ENCODE data around the gene IFNE.

IFNE gene

DNA sequence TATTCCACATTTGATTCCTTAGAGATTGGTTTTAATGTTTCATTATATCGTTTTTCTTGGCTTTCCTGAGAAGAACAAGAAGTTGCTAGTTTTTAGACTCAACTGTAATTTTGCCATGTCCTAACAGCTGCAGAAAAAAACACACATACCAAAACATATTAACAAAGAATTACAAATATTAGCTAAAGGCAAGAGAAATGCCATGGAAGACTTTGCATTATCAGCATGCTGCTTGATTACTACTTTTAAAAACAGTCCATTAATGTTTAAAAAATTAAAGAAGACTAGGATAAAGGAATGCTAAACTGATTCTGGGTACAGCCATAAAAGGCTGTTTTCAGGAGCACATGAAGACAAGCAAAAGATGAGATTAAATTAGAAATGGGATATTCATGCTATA, 20.5 kb upstream of the IFNE start (continued):
- TF ChIP-seq, protein P1, sequence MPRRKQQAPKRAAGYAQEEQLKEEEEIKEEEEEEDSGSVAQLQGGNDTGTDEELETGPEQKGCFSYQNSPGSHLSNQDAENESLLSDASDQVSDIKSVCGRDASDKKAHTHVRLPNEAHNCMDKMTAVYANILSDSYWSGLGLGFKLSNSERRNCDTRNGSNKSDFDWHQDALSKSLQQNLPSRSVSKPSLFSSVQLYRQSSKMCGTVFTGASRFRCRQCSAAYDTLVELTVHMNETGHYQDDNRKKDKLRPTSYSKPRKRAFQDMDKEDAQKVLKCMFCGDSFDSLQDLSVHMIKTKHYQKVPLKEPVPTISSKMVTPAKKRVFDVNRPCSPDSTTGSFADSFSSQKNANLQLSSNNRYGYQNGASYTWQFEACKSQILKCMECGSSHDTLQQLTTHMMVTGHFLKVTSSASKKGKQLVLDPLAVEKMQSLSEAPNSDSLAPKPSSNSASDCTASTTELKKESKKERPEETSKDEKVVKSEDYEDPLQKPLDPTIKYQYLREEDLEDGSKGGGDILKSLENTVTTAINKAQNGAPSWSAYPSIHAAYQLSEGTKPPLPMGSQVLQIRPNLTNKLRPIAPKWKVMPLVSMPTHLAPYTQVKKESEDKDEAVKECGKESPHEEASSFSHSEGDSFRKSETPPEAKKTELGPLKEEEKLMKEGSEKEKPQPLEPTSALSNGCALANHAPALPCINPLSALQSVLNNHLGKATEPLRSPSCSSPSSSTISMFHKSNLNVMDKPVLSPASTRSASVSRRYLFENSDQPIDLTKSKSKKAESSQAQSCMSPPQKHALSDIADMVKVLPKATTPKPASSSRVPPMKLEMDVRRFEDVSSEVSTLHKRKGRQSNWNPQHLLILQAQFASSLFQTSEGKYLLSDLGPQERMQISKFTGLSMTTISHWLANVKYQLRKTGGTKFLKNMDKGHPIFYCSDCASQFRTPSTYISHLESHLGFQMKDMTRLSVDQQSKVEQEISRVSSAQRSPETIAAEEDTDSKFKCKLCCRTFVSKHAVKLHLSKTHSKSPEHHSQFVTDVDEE (CRISPR knock-in tag; IDR thresholded peaks at IDR 0.05) = no peak
- no peak for TF ChIP-seq ZNF70 (CRISPR knock-in tag; IDR thresholded peaks at IDR 0.05)
- TF ChIP-seq, protein P2, sequence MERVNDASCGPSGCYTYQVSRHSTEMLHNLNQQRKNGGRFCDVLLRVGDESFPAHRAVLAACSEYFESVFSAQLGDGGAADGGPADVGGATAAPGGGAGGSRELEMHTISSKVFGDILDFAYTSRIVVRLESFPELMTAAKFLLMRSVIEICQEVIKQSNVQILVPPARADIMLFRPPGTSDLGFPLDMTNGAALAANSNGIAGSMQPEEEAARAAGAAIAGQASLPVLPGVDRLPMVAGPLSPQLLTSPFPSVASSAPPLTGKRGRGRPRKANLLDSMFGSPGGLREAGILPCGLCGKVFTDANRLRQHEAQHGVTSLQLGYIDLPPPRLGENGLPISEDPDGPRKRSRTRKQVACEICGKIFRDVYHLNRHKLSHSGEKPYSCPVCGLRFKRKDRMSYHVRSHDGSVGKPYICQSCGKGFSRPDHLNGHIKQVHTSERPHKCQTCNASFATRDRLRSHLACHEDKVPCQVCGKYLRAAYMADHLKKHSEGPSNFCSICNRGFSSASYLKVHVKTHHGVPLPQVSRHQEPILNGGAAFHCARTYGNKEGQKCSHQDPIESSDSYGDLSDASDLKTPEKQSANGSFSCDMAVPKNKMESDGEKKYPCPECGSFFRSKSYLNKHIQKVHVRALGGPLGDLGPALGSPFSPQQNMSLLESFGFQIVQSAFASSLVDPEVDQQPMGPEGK (CRISPR knock-in tag; IDR thresholded peaks at IDR 0.05; ENCODE audit: borderline replicate concordance) = no peak
- TF ChIP-seq ARNTL (CRISPR knock-in tag; IDR thresholded peaks at IDR 0.05; ENCODE audit: borderline replicate concordance, low read depth) = no peak
- no peak for TF ChIP-seq TCF4 (CRISPR knock-in tag; IDR thresholded peaks at IDR 0.05; ENCODE audit: borderline replicate concordance)

DNA sequence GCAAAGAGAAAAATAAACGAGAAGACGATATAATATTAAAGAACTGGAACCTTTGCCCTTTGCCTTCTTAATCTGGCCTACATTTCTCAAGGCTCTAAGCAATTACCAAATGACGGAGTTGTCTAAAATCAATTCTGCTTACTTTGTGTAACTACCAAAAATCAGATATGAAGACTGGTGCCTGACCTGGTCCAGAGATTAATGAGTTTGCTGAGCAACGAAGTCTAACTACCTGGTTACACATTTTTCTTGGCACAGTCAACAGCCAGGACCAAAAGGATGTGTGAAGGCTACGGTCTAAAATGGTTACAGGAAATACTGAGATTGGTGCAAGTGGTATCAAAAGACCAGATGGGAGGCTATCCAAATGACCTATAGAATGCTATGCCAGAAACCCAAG, 17.8 kb upstream of the IFNE start:
- ATAC-seq = no peak

DNA sequence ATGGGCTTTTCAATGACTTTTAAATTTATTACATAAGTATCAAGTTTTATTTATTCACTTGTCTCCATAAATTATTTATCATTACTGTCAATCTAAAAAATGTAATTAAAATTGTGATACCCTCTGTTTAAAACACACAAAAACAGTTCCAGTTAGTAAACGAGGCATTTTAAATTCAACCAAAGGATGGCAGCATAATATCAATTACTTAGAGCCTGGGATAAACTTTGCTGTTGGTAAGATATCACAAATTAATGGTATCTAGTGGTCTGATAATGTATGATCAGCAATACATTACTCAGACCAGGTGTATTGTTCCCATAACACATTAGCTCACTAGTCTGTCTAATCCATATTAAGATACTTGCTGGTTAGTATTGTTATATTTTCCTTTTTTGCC, 9.6 kb upstream of the IFNE start:
- no peak for ATAC-seq
- TF ChIP-seq ZNF8 (CRISPR knock-in tag; IDR thresholded peaks at IDR 0.05) = no peak
- TF ChIP-seq SNAI2 (CRISPR knock-in tag; IDR thresholded peaks at IDR 0.05) = no peak
- TF ChIP-seq CSDC2 (CRISPR knock-in tag; IDR thresholded peaks at IDR 0.05) = no peak
- no peak for TF ChIP-seq ZFP3 (CRISPR knock-in tag; IDR thresholded peaks at IDR 0.05)
- no peak for TF ChIP-seq CREB5 (CRISPR knock-in tag; IDR thresholded peaks at IDR 0.05; ENCODE audit: low read depth)
- TF ChIP-seq ISL1 (CRISPR knock-in tag; IDR thresholded peaks at IDR 0.05) = no peak
- TF ChIP-seq, protein P2 (CRISPR knock-in tag; IDR thresholded peaks at IDR 0.05; ENCODE audit: borderline replicate concordance) = no peak
- TF ChIP-seq TOX (CRISPR knock-in tag; IDR thresholded peaks at IDR 0.05; ENCODE audit: borderline replicate concordance) = no peak
- TF ChIP-seq, protein P1 (CRISPR knock-in tag; IDR thresholded peaks at IDR 0.05) = no peak
- TF ChIP-seq ZC3H10 (CRISPR knock-in tag; IDR thresholded peaks at IDR 0.05) = no peak
- TF ChIP-seq PPARA (CRISPR knock-in tag; IDR thresholded peaks at IDR 0.05; ENCODE audit: borderline replicate concordance) = no peak
- no peak for TF ChIP-seq ZNF70 (CRISPR knock-in tag; IDR thresholded peaks at IDR 0.05)
- TF ChIP-seq, protein P3, sequence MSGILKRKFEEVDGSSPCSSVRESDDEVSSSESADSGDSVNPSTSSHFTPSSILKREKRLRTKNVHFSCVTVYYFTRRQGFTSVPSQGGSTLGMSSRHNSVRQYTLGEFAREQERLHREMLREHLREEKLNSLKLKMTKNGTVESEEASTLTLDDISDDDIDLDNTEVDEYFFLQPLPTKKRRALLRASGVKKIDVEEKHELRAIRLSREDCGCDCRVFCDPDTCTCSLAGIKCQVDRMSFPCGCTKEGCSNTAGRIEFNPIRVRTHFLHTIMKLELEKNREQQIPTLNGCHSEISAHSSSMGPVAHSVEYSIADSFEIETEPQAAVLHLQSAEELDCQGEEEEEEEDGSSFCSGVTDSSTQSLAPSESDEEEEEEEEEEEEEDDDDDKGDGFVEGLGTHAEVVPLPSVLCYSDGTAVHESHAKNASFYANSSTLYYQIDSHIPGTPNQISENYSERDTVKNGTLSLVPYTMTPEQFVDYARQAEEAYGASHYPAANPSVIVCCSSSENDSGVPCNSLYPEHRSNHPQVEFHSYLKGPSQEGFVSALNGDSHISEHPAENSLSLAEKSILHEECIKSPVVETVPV (CRISPR knock-in tag; IDR thresholded peaks at IDR 0.05) = no peak
- no peak for TF ChIP-seq ZFP30 (CRISPR knock-in tag; IDR thresholded peaks at IDR 0.05)
- TF ChIP-seq OSR1 (CRISPR knock-in tag; IDR thresholded peaks at IDR 0.05) = no peak
- no peak for TF ChIP-seq ARNTL (CRISPR knock-in tag; IDR thresholded peaks at IDR 0.05; ENCODE audit: borderline replicate concordance, low read depth)
- no peak for TF ChIP-seq BACH2 (CRISPR knock-in tag; IDR thresholded peaks at IDR 0.05; ENCODE audit: borderline replicate concordance)
- no peak for TF ChIP-seq RARB (CRISPR knock-in tag; IDR thresholded peaks at IDR 0.05)

More for the DNA sequence above, 17.8 kb upstream of the IFNE start:
- TF ChIP-seq OSR1 (CRISPR knock-in tag; IDR thresholded peaks at IDR 0.05) (no peak), GLIS3 (CRISPR knock-in tag; IDR thresholded peaks at IDR 0.05) (no peak), SNAI2 (CRISPR knock-in tag; IDR thresholded peaks at IDR 0.05) (no peak), ZFP3 (CRISPR knock-in tag; IDR thresholded peaks at IDR 0.05) (no peak), TOX (CRISPR knock-in tag; IDR thresholded peaks at IDR 0.05; ENCODE audit: borderline replicate concordance) (no peak)
